GM18907 (cell line): Measurements from ENCODE around the gene NIN.

ENCODE experiments used
- ATAC-seq: cut with Tn5 transposase; IDR thresholded peaks from one replicate; pipeline ENCODE4 v1.9.1; 2021; ENCODE audit warnings: mild to moderate bottlenecking, moderate library complexity; ENCODE audit not compliant: unreplicated experiment

The NIN gene

DNA sequence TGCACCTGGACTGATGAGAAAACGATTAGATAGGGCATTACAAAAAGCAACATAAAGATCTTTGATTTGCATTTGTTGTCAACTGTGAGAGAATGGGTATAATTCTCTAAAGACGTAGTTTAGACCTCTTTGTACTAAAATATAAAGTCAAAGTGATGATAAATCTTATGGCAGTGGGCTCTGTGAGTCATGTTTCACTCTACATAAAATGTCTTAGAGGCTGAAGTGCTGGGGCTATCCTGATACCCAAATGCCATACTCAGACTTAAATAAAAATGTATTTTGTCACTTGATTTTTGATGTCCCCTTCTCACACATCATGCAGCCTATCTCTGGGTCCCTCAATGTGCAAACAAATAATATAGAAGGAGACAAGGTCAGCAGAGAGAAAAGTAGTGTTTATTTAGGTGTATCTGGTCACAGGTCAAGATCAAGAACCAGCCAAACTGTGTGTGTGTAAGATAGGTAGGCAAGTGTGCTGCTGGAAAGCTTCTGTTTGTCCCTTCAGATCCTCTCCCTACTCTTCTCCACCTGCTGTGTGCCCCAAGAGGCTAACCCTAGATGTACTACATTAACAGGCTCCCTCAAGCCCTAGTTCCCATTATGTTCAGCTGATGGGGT is 7.0 kb upstream of the NIN start:
- ATAC-seq = no peak

DNA sequence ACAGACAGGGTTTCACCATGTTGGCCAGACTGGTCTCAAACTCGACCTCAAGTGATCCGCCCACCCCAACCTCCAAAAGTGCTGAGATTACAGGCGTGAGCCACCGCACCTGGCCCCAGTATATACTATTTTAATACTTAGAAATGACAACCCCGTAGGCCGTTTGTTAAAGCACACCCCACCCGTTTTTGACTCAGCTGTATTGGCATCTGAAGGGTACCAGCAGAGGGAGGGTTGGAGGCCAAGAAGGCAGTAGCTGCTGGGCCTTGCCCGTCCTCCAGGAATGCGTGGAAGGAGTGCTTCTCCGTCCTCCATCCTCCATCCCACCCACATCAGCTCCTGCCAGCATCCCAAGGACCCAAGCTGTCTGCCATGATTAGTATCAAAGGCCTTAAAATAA is 6.3 kb upstream of the NIN start:
- ATAC-seq = no peak

GRCh38 chr14:50836515-50836914 is 5.6 kb upstream of the NIN start:
- no peak for ATAC-seq

DNA sequence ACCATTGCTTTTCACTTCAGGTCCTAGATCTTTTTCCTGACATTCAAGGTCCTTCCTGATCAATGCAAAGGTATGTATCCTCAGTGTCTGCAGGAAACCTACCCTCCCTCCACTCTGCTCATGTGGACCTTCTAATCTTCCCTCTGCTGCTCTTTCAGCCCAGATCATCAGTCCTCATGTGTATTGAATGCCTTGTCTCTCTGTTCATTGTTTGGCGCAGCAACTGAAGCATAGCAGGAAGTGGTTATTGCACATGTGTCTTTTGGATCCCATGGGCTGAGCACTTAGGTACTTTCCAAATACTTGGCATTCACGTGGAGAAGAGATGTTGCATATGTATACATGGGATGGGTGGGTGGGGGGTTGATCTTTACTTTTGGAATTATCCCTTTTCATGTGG is 4.3 kb upstream of the NIN start:
- ATAC-seq = no peak

DNA sequence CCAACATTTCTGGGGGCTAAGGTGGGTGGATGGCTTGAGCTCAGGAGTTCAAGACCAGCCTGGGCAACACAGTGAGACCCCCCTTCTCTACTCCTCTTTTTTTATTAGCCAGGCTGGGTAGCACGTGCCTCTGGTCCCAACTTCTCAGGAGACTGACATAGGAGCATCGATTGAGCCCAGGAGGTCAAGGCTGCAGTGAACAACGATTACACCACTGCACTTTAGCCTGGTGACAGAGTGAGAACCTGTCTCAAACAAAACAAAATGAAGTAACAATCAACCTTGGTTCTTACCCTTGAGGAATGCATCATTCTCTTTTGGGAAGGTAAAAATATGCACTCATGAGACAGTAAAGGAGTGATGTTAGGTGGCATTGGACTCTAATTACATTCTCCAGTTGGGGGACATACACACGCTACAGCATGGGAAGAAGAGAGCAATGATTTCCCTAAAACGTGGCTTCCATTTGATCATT is 3.9 kb upstream of the NIN start:
- ATAC-seq = no peak

DNA sequence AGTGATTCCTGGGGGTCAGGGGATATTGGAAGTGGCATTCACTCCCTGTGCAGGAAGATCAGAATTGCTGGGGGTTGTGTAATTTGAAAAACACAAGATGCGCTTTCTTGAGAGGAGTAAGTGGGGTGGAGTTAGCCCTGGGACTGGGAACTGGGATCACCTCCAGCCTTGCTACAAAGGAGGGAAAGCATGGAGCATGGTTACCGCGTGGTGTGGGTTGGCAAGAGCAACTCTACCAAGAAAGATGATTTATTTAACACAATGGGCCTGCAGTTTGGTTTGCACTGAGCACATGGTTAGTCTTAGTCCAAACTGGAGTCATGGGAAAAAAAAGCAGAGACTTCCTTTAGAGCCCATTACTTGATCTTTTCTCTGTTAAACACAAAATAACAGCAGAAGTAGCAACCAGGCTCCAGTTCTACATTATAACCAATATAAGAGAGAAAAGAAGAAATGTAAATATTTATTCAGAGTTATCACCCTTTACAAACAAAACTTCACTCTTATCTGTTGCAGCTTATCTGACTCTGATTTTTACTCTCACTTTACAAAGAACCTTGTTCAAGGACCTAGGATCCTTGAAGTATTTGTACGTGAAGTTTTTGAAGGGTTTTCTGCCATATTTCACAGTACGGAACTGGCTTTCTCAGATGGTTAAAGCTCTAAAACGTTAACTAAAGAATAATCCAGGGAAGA is 2.1 kb upstream of the NIN start:
- no peak for ATAC-seq

GRCh38 chr14:50831726-50832168 is 785 bp upstream of the NIN start:
- no peak for ATAC-seq

- ATAC-seq = peak; percentile 51
Measured at GRCh38 chr14:50830044-50830931, 674 bp downstream of the NIN start.

GRCh38 chr14:50829489-50830043 is 1.4 kb downstream of the NIN start:
- ATAC-seq = peak; percentile 7

DNA sequence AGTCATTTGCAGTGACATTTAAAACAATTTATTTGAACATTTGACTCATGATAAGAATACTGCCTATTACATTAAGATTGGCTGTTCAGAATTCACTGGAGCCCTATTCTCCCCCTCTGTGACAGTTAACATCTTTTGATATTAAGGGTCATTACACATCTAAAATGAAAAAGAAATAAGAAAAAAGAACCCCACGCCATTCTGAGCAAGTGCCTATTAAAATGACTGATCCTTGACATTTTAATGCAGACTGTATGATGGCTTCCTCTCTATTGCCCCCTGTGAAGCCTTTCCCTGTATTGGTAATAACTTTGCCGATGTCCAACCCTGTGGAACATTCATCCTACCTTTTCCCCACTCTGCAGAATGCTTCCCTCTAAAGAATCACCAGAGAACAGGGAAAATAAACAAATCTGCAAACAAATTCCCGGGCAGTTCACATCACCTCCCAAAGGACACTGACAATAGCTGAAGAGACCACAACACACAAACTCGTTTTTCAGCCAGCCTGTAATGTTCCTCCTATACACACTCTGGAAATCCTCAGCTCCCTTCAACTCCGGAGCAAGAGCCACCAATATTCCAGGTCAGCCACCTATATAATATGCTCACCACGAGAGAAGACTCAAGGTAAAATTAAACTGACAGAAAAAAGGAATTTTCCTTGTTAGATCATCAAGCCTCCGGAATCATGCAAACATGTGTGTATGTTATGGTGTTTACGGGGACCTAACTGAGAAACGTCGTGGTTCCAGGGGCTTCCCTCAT is 2.1 kb downstream of the NIN start:
- ATAC-seq = no peak

- ATAC-seq = no peak
Measured at GRCh38 chr14:50826681-50827080, 4.3 kb downstream of the NIN start.

- no peak for ATAC-seq
Measured at GRCh38 chr14:50825307-50825706, 5.7 kb downstream of the NIN start.

DNA sequence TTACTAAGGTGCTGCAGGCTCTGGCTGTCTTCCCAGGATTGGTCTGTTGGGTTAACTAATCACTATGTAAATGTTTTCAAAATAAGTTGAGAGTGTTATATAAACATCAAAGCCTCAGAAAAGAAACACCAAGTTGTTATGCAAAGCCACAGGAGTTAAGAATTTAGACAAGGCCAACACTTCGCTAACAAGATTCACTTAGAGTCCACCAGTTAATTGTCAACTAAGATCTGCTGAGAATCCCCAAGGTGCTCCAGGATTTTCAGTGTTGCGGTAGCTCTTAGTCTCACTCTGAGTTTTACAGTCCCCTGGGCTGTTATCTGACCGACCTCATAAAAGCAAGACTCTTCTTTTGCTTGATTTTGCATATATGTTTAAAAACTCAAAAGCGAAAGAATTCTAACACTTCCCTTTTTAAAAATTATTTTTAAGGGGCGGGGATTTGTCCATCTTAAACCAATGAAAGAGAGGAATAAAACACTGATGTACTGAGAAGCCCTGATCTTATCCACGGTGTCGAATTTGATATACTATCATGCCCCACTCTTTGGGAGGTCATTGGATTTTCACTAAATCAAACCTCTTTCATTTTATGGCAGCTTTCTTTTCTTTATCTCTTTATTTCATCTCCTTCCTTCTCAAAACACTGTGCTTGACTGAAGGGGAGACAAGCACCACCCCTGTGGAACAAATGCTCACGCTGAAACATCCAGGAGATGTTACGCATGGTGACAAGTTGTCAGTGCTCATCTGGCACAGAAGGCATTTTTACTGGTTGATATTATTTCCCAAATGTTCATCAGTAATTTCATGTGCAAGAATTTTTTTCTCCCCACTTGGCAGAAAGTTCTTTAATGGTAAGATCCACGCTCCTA is 7.0 kb downstream of the NIN start:
- ATAC-seq = peak; percentile 81

- peak; percentile 29 for ATAC-seq
Measured at GRCh38 chr14:50823051-50823761, 7.8 kb downstream of the NIN start.

GRCh38 chr14:50822501-50823042 is 8.4 kb downstream of the NIN start:
- ATAC-seq = no peak

DNA sequence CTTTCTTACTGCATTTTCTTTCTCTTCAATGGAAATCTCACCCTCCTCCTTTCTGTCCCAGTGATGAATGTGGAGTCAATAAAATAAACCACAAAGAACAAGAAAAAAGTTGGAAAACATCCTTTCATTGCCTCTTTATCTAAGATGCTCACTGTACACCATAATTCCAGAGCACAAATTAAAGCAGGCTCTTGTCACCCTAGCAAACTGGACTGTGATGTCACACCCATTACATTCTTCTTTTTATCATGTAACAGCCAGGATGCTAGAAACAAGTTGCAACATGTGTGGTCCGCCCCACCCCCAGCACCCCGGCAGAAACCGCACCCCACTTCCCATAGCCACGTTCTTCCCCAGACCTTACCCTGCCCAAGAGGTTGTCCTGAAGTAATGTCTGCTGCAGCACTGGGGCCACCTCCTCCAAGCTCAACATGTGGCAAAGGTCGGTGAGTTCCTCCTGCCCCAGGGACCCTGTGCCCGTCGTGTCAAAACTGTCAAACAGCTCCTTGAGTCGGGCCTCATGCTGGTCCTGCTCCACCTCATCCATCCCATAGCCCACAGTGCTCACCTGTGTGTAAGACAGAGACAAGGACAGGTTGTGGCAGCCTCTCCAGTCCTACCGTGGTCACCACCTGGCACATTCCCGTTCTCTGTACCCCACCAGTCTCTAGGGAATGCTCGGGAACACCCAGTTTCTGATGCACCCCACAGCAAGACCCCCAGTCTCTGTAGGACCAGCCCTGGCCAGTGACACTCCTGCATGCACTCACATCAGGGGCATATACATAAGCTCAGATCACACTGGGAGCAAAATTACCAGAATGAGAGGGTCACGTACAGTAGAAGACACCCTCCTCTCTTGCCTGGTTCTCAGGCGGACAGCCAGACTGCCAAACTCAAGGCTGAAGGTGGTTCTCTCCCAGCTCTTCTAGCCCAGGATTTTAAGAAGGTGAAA is 9.2 kb downstream of the NIN start:
- ATAC-seq = no peak

GRCh38 chr14:50820786-50821509 is 10.0 kb downstream of the NIN start:
- no peak for ATAC-seq
